Kidney epithelial cell (primary cell): ENCODE data around the gene ATP11A. TPM values are rescaled to one million over a fixed set of nuclear protein-coding genes. Genes with fewer than 3 reads are reported as not detected.

ENCODE experiments used
- DNase-seq: peaks from one replicate; pipeline ENCODE4 v3.0.0-alpha.2; 2010; ENCODE audit warnings: low read depth
- H3K27me3 ChIP-seq: 2 replicates; pipeline ENCODE4 v1.6.0; 2011; ENCODE audit warnings: low read length; ENCODE audit not compliant: control insufficient read depth, insufficient read depth
- H3K36me3 ChIP-seq: 2 replicates; pipeline ENCODE4 v1.5.1; 2011; ENCODE audit warnings: low read length; ENCODE audit not compliant: control insufficient read depth, insufficient read depth
- H3K4me3 ChIP-seq: 2 replicates; pipeline ENCODE4 v1.5.1; 2011; ENCODE audit warnings: low read depth, mild to moderate bottlenecking, control low read depth, low read length
- CTCF ChIP-seq: IDR thresholded peaks from 2 replicates; pipeline ENCODE4 v1.5.1; 2011; ENCODE audit warnings: mild to moderate bottlenecking, moderate library complexity, low read length, control low read depth, inconsistent platforms; ENCODE audit not compliant: insufficient read depth, poor library complexity, severe bottlenecking
- total RNA-seq: library from RNA; depleted of rRNA; stranded (reverse); fragments of >200 nt; gene quantifications from 2 replicates; pipeline ENCODE4 v1.2.3, GENCODE V29; 2015

The ATP11A gene
- total RNA-seq, 1 donor from 2014 or later, result 31.5 TPM

DNA sequence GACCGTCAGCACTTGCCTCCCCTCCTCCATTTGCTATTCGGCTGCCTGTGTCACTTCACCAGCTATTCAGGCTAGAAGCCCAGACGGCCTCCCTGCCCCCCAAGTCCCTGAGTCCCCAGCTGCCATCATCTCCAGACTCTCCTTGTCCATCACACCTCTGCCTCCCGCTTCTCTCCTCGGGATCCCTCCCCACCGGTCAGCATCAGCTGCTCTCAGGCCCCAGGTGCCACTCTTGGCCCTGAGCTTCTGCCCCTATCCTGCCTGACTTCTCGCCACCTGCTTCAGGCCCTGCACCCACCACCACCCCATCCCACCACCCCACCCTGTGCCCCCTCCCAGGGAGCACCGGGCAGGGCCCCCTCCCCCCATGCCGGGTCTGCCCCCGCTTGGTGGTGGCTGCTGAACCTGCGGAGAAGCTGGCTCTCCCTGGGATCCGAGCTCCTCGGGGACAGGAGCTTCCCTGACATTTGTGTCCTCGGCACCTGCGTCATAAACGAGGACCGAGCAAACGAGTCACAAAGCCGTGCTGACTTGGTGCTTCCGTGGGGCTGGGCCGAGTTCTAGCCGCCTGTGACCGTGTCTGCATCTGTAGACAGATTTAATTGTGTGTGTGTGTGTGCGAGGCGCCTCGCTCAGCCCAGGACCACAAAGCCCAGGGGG, 208.9 kb downstream of the ATP11A start:
- H3K4me3 ChIP-seq, result no peak overlapping the region
- no peaks in the 10 kb centered on the region for H3K27me3 ChIP-seq
- no peaks in the 10 kb centered on the region for H3K36me3 ChIP-seq
- DNase-seq, result no peak
- TF ChIP-seq CTCF, result no peak

GRCh38 chr13:112899281-112900225, 209.7 kb downstream of the ATP11A start:
- Histone ChIP-seq H3K4me3 (no peak overlapping the region), H3K27me3 (no peaks in the 10 kb centered on the region), H3K36me3 (no peaks in the 10 kb centered on the region)
- DNase-seq, result no peak
- no peak for TF ChIP-seq CTCF

- DNase-seq, result no peak
- Histone ChIP-seq H3K27me3 (no peaks in the 10 kb centered on the region), H3K36me3 (no peaks in the 10 kb centered on the region), H3K4me3 (no peak overlapping the region)
- no peak for TF ChIP-seq CTCF
Measured at GRCh38 chr13:112900226-112900600, 210.4 kb downstream of the ATP11A start.

GRCh38 chr13:112900691-112901091, 210.9 kb downstream of the ATP11A start:
- Histone ChIP-seq H3K4me3 (no peak overlapping the region), H3K36me3 (no peaks in the 10 kb centered on the region), H3K27me3 (no peaks in the 10 kb centered on the region)
- DNase-seq, result no peak
- TF ChIP-seq CTCF, result no peak

DNA sequence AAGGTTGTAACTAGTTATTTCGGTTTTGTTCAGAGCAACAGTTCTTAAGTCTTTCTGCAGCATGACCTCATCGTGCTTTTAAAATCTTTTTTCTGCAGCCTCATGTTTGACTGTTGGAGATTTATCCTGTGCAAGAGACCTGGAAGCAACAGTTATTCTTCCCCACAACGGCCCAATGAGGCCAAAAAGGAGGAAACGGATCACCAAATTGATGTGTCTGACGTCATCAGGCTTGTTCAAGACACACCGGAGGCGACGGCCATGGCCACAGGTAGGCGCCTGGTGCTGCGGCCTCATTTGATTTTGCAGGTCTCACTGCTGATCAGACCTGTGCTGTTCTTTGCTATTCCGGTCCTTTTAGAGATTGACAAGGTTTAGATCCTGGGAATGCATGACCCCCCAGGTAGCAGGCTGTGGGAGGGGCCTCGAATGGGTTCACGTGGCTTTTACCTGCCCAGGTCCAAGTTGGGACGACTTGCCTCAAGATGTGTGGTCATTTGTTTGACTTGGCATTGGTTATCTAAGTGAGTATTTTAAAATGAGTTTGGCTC, 212.3 kb downstream of the ATP11A start:
- Histone ChIP-seq H3K4me3 (no peak overlapping the region), H3K27me3 (no peaks in the 10 kb centered on the region), H3K36me3 (no peaks in the 10 kb centered on the region)
- DNase-seq, result no peak
- no peak for TF ChIP-seq CTCF
